HUDEP-2 (cell line): ENCODE results near the gene OOSP3.

Experiments
- DNase-seq, 76 experiments: peaks; one replicate each; lab custom pipeline; 2025; ENCODE audit not compliant: unreplicated experiment in 76 of 76; lab: John Stamatoyannopoulos, UW

The OOSP3 gene

DNA sequence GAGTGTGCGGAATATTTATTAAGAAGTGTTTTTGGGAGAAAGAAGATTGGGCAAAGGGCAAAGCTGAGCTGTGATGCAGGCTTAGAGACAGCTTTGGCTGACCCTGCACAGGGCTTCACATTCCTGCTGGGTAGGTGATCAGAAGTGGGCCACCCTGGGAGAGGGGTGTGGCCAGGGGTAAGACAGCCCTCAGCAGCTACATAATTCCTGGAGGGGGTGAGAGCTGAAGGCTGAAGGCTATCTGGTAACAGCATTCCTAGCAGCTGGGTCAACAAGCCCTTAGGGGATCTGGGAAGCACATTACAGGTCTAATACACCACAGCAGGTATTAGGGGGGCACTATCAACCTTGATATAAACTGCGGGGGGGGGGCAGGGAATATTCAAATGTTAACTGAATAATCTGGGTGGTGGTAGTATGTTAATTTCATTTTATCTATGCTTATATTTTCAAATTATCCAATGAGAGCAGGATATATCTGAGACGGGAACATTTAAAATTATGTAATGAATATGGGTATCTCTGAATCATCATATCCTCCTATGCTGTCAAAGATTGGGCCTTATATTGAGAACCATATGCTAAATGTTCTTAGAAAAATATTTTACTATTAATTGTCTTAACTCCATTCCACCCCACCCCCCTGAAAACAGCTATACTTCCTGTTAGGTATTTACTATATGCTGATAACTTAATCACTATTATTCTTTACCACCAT, 65.6 kb downstream of the OOSP3 start:
- no peak for DNase-seq

DNA sequence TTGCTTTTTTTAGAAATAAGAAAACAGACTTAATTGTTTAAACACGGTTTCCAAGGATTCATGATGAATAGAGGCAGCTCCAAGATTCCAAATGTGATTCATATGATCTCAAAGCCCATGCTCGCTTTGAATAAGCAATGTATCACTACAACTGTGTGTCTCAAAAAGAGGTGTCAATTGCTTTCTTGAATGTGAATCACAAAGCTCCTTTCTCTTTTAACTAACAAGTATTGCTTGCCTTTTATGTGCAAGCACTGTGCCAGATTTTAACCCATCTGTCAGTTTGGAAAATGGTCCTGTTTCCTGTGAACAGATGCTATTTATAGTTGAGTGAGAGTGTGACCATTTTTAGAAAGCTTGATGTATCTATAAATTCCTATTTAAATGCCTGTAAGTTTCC, 66.1 kb downstream of the OOSP3 start:
- DNase-seq: no peak
